ENCODE data around the gene GPC6. TPM values are rescaled to one million over a fixed set of nuclear protein-coding genes. Genes with fewer than 3 reads are reported as not detected.

The GPC6 gene
- total RNA-seq, 1 experiment from 2014 or later: 0.22 TPM

- TF ChIP-seq EZH2phosphoT487 (IDR thresholded peaks at IDR 0.05; ENCODE audit: borderline replicate concordance) (no peak), ELF1 (IDR thresholded peaks at IDR 0.05; ENCODE audit: borderline replicate concordance, low read depth) (no peak), SIN3A (IDR thresholded peaks at IDR 0.05; ENCODE audit: low read depth) (no peak), YY1 (IDR thresholded peaks at IDR 0.05; ENCODE audit: extremely low read depth, insufficient replicate concordance, low read depth, low read length) (no peak), JUND (IDR thresholded peaks at IDR 0.05) (no peak), CBX3 (IDR thresholded peaks at IDR 0.05; ENCODE audit: low read depth) (no peak)
Measured at GRCh38 chr13:93515267-93515666, 288.7 kb downstream of the GPC6 start (continued).

- CTCF ChIA-PET: no interaction called here
- DNase-seq (ENCODE audit: low read depth, low spot score): no peak
- H3K4me1 ChIP-seq (ENCODE audit: control insufficient read depth in 1 of 2, insufficient read depth in 2 of 2, low read length in 2 of 2): no peaks in the 10 kb centered on the region
Measured at GRCh38 chr13:93517658-93518057, 291.1 kb downstream of the GPC6 start.

DNA sequence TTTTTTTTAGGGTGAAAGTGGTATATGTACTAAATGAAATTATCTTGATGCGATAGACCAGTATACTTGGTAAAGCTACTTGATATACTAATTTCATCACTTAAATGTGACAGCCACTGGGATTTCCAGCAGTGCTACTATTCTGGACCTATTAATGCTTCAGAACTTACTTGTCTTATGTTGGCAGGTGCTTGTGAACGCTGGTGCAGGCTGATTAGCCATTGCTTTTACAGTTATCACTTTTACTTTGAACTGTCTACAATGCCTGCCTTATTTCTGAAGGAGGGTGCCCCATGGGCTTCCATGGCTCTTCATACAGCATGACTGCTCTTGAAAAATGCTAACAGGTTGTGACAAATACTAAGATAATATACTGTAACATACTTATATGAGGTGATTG, 294.7 kb downstream of the GPC6 start:
- Histone ChIP-seq H3K4me1 (ENCODE audit: control insufficient read depth in 1 of 2, insufficient read depth in 2 of 2, low read length in 2 of 2) (no peaks in the 10 kb centered on the region), H3K4me2 (ENCODE audit: low read length) (no peak overlapping the region), H3K27ac (ENCODE audit: low read depth, low read length) (no peak overlapping the region), H3K27me3 (ENCODE audit: insufficient read depth, low read length) (no peaks in the 10 kb centered on the region), H3K9me2 (ENCODE audit: insufficient read depth) (no peaks in the 10 kb centered on the region), H3K79me2 (ENCODE audit: insufficient read depth, low read length) (no peaks in the 10 kb centered on the region), H4K20me1 (ENCODE audit: insufficient read depth) (no peaks in the 10 kb centered on the region), H3K9ac (ENCODE audit: low read length) (no peak overlapping the region), H2AFZ (ENCODE audit: low read depth, low read length, poor library complexity, severe bottlenecking) (no peak overlapping the region), H3K36me3 (ENCODE audit: control insufficient read depth in 1 of 2, insufficient read depth in 2 of 2, low read length in 2 of 2) (no peaks in the 10 kb centered on the region), H3K4me3 (replicated peaks in 1 of 2; ENCODE audit: low read depth in 1 of 2, low read length in 2 of 2) (no peak overlapping the region), H3K9me3 (ENCODE audit: control insufficient read depth in 1 of 2, insufficient read depth in 1 of 2, low read depth in 1 of 2, low read length in 2 of 2) (peaks cover 14 to 28% of the 10 kb centered on the region in 2 experiments; a peak in 2 of 4 replicates)
- no TSS peak for BruUV-seq (replicated peaks)
- DNase-seq (ENCODE audit: low read depth, low spot score) (no peak), ATAC-seq (no peak)
- intact Hi-C loops (cut with micrococcal nuclease): no loop called here
- TF ChIP-seq EZH2phosphoT487 (IDR thresholded peaks at IDR 0.05; ENCODE audit: borderline replicate concordance) (no peak), YY1 (IDR thresholded peaks at IDR 0.05; ENCODE audit: extremely low read depth, insufficient replicate concordance, low read depth, low read length) (no peak), CBX3 (IDR thresholded peaks at IDR 0.05; ENCODE audit: low read depth) (no peak), TCF7L2 (IDR thresholded peaks at IDR 0.05; ENCODE audit: borderline replicate concordance, extremely low read depth, insufficient read depth, insufficient read length) (no peak), SIN3A (IDR thresholded peaks at IDR 0.05; ENCODE audit: low read depth) (no peak), RAD21 (IDR thresholded peaks at IDR 0.05; ENCODE audit: low read depth) (no peak), ZNF274 (IDR thresholded peaks at IDR 0.05; ENCODE audit: low read depth, low read length) (no peak), JUND (IDR thresholded peaks at IDR 0.05) (no peak), SRF (IDR thresholded peaks at IDR 0.05; ENCODE audit: low read depth) (no peak), POLR2AphosphoS5 (IDR thresholded peaks at IDR 0.05; ENCODE audit: low read depth, low read length) (no peak), ELF1 (IDR thresholded peaks at IDR 0.05; ENCODE audit: borderline replicate concordance, low read depth) (no peak), EGR1 (IDR thresholded peaks at IDR 0.05; ENCODE audit: low read depth) (no peak), POLR2A (IDR thresholded peaks at IDR 0.05; ENCODE audit: borderline replicate concordance, extremely low read depth, insufficient read depth, insufficient read length) (no peak), SP1 (IDR thresholded peaks at IDR 0.05; ENCODE audit: low read depth) (no peak), CEBPB (IDR thresholded peaks at IDR 0.05; ENCODE audit: low read depth) (no peak)
- TF ChIP-seq, protein P1, sequence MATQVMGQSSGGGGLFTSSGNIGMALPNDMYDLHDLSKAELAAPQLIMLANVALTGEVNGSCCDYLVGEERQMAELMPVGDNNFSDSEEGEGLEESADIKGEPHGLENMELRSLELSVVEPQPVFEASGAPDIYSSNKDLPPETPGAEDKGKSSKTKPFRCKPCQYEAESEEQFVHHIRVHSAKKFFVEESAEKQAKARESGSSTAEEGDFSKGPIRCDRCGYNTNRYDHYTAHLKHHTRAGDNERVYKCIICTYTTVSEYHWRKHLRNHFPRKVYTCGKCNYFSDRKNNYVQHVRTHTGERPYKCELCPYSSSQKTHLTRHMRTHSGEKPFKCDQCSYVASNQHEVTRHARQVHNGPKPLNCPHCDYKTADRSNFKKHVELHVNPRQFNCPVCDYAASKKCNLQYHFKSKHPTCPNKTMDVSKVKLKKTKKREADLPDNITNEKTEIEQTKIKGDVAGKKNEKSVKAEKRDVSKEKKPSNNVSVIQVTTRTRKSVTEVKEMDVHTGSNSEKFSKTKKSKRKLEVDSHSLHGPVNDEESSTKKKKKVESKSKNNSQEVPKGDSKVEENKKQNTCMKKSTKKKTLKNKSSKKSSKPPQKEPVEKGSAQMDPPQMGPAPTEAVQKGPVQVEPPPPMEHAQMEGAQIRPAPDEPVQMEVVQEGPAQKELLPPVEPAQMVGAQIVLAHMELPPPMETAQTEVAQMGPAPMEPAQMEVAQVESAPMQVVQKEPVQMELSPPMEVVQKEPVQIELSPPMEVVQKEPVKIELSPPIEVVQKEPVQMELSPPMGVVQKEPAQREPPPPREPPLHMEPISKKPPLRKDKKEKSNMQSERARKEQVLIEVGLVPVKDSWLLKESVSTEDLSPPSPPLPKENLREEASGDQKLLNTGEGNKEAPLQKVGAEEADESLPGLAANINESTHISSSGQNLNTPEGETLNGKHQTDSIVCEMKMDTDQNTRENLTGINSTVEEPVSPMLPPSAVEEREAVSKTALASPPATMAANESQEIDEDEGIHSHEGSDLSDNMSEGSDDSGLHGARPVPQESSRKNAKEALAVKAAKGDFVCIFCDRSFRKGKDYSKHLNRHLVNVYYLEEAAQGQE (IDR thresholded peaks at IDR 0.05; ENCODE audit: low read depth): no peak
- RAD21 ChIA-PET (ENCODE audit: low non-redundant PET in 1 of 2, low total read pairs in 2 of 2, uncharacterized antibody in 2 of 2, unreplicated experiment in 2 of 2): no interaction called here
- CTCF ChIA-PET: no interaction called here
- POLR2A ChIA-PET: no interaction called here

More at GRCh38 chr13:93517658-93518057, 291.1 kb downstream of the GPC6 start:
- no peak for TF ChIP-seq EZH2phosphoT487 (IDR thresholded peaks at IDR 0.05; ENCODE audit: borderline replicate concordance)
- no peak for TF ChIP-seq SRF (IDR thresholded peaks at IDR 0.05; ENCODE audit: low read depth)
- no peak for TF ChIP-seq SIN3A (IDR thresholded peaks at IDR 0.05; ENCODE audit: low read depth)
- no peak for TF ChIP-seq YY1 (IDR thresholded peaks at IDR 0.05; ENCODE audit: extremely low read depth, insufficient replicate concordance, low read depth, low read length)
- Histone ChIP-seq H3K4me2 (ENCODE audit: low read length) (no peak overlapping the region), H3K79me2 (ENCODE audit: insufficient read depth, low read length) (no peaks in the 10 kb centered on the region), H3K4me3 (replicated peaks in 1 of 2; ENCODE audit: low read depth in 1 of 2, low read length in 2 of 2) (no peak overlapping the region), H3K27ac (ENCODE audit: low read depth, low read length) (no peak overlapping the region), H3K9me3 (ENCODE audit: control insufficient read depth in 1 of 2, insufficient read depth in 1 of 2, low read depth in 1 of 2, low read length in 2 of 2) (peaks cover 19 to 24% of the 10 kb centered on the region in 2 experiments; a peak in 2 of 4 replicates), H3K27me3 (ENCODE audit: insufficient read depth, low read length) (no peaks in the 10 kb centered on the region), H3K9ac (ENCODE audit: low read length) (no peak overlapping the region), H3K9me2 (ENCODE audit: insufficient read depth) (no peaks in the 10 kb centered on the region), H2AFZ (ENCODE audit: low read depth, low read length, poor library complexity, severe bottlenecking) (no peak overlapping the region), H4K20me1 (ENCODE audit: insufficient read depth) (no peaks in the 10 kb centered on the region), H3K36me3 (ENCODE audit: control insufficient read depth in 1 of 2, insufficient read depth in 2 of 2, low read length in 2 of 2) (no peaks in the 10 kb centered on the region)
- intact Hi-C loops (cut with micrococcal nuclease): no loop called here
- ATAC-seq: no peak
- RAD21 ChIA-PET (ENCODE audit: low non-redundant PET in 1 of 2, low total read pairs in 2 of 2, uncharacterized antibody in 2 of 2, unreplicated experiment in 2 of 2): no interaction called here
- POLR2A ChIA-PET: no interaction called here
- BruUV-seq (replicated peaks): no TSS peak
